Osteocyte (in vitro differentiated cells): Measurements from ENCODE around the gene KRTAP21-1. TPM values are rescaled to one million over a fixed set of nuclear protein-coding genes. Genes with fewer than 3 reads are reported as not detected.
"Not testable (repeated sequence)": the region's sequence is repeated elsewhere in the genome, so short reads cannot be mapped to it uniquely, and the experiment has no call there.

Experiments
- DNase-seq: peaks from one replicate; pipeline ENCODE4 v3.0.0; 2021; ENCODE audit warnings: mixed read lengths; ENCODE audit not compliant: unreplicated experiment; ENCODE audit errors: extremely low spot score
- H3K27ac Mint-ChIP-seq: one replicate; pipeline ENCODE4 v1.8.0; 2021; ENCODE audit warnings: mild to moderate bottlenecking, mixed read lengths; ENCODE audit not compliant: unreplicated experiment
- H3K27me3 Mint-ChIP-seq: one replicate; pipeline ENCODE4 v1.8.0; 2021; ENCODE audit warnings: mixed read lengths; ENCODE audit not compliant: unreplicated experiment
- H3K36me3 Mint-ChIP-seq: one replicate; pipeline ENCODE4 v1.8.0; 2021; ENCODE audit warnings: mixed read lengths; ENCODE audit not compliant: unreplicated experiment
- H3K4me1 Mint-ChIP-seq: one replicate; pipeline ENCODE4 v1.8.0; 2021; ENCODE audit warnings: mixed read lengths; ENCODE audit not compliant: unreplicated experiment
- H3K4me3 Mint-ChIP-seq: one replicate; pipeline ENCODE4 v1.8.0; 2021; ENCODE audit warnings: mild to moderate bottlenecking, moderate library complexity, mixed read lengths; ENCODE audit not compliant: unreplicated experiment
- H3K9me3 Mint-ChIP-seq: one replicate; pipeline ENCODE4 v1.8.0; 2021; ENCODE audit warnings: mixed read lengths; ENCODE audit not compliant: unreplicated experiment
- CTCF ChIP-seq: fragments of 200-600 bp; sonication (generic); IDR thresholded peaks from 2 replicates; pipeline ENCODE4 v1.5.0; 2021; ENCODE audit warnings: antibody characterized with exemption, mild to moderate bottlenecking, moderate library complexity
- long read RNA-seq: library from polyadenylated mRNA; unstranded; transcript quantifications from one replicate; pipeline ENCODE4 v2.0.0, GENCODE V29; 2021
- total RNA-seq: library from RNA; stranded (reverse); gene quantifications from 2 replicates; pipeline ENCODE4 v1.2.1, GENCODE V29; 2021

The KRTAP21-1 gene
- not detected in 2 replicates for total RNA-seq
- long read RNA-seq = 0 reads

DNA sequence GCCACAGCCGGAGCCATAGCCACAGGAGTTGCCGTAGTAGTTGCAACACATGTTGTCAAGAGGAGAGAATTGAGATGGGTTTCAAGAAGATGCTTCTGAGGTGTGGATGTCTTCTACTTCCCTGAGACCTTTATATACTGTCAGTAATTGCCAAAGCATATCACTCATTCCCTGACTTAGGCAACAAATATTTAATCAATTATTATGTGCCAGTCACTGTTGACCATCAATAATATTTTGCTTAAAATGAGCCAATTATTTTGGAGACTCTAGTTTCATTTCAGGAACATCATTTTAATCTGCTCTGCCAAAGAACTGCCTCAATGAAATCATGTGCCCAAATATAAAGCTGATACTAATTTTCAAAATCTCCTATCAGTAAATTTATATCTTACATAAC is at the start of gene KRTAP21-1:
KRTAP21-1 (minus strand) TSS at position 101 of the 400 bp plus-strand sequence; CDS start at position 51, 50 bp downstream.
- not testable (repeated sequence) for H3K4me3 Mint-ChIP-seq, H3K27ac Mint-ChIP-seq, H3K36me3 Mint-ChIP-seq, H3K27me3 Mint-ChIP-seq, H3K4me1 Mint-ChIP-seq, DNase-seq
- peaks cover 13% of the 10 kb centered on the region for H3K9me3 Mint-ChIP-seq

DNA sequence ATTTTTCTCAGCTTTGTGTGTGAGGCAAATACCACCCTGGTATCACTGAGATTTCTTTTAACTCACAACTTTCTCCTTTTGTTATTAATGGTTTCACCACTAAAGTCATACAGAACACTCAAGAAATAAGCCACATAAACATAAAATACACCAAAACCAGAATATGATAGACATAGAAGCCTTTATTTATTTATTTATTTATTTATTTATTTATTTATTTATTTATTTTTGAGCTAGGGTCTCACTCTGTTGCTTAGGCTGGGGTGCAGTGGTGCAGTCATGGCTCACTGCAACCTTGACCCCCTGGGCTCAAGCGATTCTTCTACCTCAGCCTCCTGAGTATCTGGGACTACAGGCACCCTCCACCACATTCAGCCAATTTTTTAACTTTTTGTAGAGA is 45.4 kb upstream of the KRTAP21-1 start:
- TF ChIP-seq CTCF = no peak
- Mint-ChIP-seq H3K27me3 (no peaks in the 10 kb centered on the region), H3K4me3 (no peak overlapping the region), H3K9me3 (peaks cover 10% of the 10 kb centered on the region), H3K27ac (no peak overlapping the region), H3K4me1 (no peaks in the 10 kb centered on the region), H3K36me3 (no peaks in the 10 kb centered on the region)
- DNase-seq = no peak

GRCh38 chr21:30793581-30794314 is 38.5 kb upstream of the KRTAP21-1 start:
- DNase-seq = no peak
- no peaks in the 10 kb centered on the region for H3K27me3 Mint-ChIP-seq
- H3K36me3 Mint-ChIP-seq = no peaks in the 10 kb centered on the region
- H3K27ac Mint-ChIP-seq = no peak overlapping the region
- H3K4me3 Mint-ChIP-seq = no peak overlapping the region
- no peak for TF ChIP-seq CTCF
- no peaks in the 10 kb centered on the region for H3K9me3 Mint-ChIP-seq
- no peaks in the 10 kb centered on the region for H3K4me1 Mint-ChIP-seq

GRCh38 chr21:30779249-30779648 is 24.0 kb upstream of the KRTAP21-1 start:
- no peaks in the 10 kb centered on the region for H3K4me1 Mint-ChIP-seq
- TF ChIP-seq CTCF = no peak
- no peak for DNase-seq
- peaks cover 11% of the 10 kb centered on the region for H3K9me3 Mint-ChIP-seq
- no peak overlapping the region for H3K4me3 Mint-ChIP-seq
- H3K27ac Mint-ChIP-seq = no peak overlapping the region
- no peaks in the 10 kb centered on the region for H3K27me3 Mint-ChIP-seq
- no peaks in the 10 kb centered on the region for H3K36me3 Mint-ChIP-seq

- Mint-ChIP-seq H3K27ac (no peak overlapping the region), H3K4me3 (no peak overlapping the region), H3K27me3 (no peaks in the 10 kb centered on the region), H3K4me1 (no peaks in the 10 kb centered on the region), H3K36me3 (no peaks in the 10 kb centered on the region), H3K9me3 (no peaks in the 10 kb centered on the region)
- DNase-seq = no peak
- TF ChIP-seq CTCF = no peak
These were observed 14.7 kb upstream of the KRTAP21-1 start for GRCh38 chr21:30769724-30770431.
